Prostate gland (tissue), 2 donors: ENCODE measurements around the gene BCKDK.

Experiments used
- POLR2A ChIP-seq: fragments of 450-650 bp; IDR thresholded peaks from one replicate; pipeline ENCODE4 v1.6.1; 2016; ENCODE audit warnings: antibody characterized with exemption, mild to moderate bottlenecking
- POLR2AphosphoS5 ChIP-seq: sonication (generic); formaldehyde crosslinking; IDR thresholded peaks from one replicate; pipeline ENCODE4 v1.6.1; 2017; ENCODE audit warnings: antibody characterized with exemption
- TF ChIP-seq, protein P1 (sequence below), 4 experiments: fragments of 200-600 bp in 2 of 4; fragments of 450-650 bp in 2 of 4; sonication (generic) in 2 of 4; IDR thresholded peaks; 1 replicate in 3 of 4; 2 replicates in 1 of 4; pipeline ENCODE4 v1.5.1; 2016 to 2019; ENCODE audit warnings: antibody characterized with exemption in 4 of 4, mild to moderate bottlenecking in 2 of 4, moderate library complexity in 2 of 4

DNA sequence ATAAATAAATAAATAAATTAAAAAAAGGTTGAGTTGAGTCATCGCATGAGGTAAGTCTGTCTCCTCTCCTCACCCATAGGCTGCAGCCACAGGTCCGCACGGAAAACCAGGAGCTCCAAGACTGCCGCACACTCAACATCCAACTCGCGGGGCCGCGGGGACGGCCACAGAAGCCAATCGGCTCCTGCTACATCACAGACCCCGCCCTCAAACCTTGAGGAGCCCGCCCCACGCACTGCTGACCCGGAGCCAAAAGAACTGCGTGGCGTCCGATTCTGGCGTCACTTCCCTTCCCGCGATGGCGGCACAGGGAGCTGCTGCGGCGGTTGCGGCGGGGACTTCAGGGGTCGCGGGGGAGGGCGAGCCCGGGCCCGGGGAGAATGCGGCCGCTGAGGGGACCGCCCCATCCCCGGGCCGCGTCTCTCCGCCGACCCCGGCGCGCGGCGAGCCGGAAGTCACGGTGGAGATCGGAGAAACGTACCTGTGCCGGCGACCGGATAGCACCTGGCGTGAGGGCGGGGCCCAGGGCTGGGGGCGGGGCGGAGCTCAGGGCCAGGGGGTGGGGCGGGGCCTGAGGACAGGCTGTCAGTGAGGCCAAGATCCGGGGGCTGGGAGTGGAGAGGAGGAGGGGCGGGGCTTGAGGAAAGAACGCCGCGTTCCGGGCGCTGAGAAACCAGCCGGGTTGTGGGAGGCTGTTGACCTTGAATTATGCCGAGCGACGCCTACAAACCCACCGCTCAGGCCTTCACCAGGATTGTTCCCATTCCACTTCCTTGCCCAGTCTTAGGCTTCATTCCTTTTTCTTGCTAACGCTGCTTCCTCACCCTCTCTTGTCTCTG lies 9.4 kb downstream of the BCKDK start, which contains the start of gene KAT8:
- TF ChIP-seq, protein P1, sequence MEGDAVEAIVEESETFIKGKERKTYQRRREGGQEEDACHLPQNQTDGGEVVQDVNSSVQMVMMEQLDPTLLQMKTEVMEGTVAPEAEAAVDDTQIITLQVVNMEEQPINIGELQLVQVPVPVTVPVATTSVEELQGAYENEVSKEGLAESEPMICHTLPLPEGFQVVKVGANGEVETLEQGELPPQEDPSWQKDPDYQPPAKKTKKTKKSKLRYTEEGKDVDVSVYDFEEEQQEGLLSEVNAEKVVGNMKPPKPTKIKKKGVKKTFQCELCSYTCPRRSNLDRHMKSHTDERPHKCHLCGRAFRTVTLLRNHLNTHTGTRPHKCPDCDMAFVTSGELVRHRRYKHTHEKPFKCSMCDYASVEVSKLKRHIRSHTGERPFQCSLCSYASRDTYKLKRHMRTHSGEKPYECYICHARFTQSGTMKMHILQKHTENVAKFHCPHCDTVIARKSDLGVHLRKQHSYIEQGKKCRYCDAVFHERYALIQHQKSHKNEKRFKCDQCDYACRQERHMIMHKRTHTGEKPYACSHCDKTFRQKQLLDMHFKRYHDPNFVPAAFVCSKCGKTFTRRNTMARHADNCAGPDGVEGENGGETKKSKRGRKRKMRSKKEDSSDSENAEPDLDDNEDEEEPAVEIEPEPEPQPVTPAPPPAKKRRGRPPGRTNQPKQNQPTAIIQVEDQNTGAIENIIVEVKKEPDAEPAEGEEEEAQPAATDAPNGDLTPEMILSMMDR (IDR thresholded peaks at IDR 0.05), result no peak
- peak; percentile 78 for TF ChIP-seq POLR2A
- peak; percentile 85 for TF ChIP-seq POLR2AphosphoS5
